Measurements from ENCODE around the gene RNF224.

DNA sequence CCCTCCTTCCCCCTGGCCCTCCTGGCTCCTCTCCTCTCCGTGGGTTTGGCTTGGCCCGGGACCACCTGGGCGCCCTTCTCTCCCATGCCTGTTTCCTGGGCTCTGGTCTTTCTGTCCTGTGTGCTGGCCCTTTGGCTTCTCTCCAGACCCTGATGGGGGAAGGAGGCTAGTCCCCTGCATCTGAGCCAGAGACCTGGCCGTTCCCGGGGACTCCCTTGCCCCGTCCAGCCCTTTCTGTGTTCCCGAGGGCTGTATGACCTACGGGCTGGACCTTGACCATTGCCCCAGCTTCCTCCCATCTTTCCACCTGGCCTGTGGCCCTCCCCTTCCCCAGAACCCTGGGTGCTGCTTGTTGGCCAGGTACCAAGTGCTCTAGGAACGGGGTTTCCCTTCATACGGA, 36.2 kb downstream of the RNF224 start:
- TF ChIP-seq, protein P1, sequence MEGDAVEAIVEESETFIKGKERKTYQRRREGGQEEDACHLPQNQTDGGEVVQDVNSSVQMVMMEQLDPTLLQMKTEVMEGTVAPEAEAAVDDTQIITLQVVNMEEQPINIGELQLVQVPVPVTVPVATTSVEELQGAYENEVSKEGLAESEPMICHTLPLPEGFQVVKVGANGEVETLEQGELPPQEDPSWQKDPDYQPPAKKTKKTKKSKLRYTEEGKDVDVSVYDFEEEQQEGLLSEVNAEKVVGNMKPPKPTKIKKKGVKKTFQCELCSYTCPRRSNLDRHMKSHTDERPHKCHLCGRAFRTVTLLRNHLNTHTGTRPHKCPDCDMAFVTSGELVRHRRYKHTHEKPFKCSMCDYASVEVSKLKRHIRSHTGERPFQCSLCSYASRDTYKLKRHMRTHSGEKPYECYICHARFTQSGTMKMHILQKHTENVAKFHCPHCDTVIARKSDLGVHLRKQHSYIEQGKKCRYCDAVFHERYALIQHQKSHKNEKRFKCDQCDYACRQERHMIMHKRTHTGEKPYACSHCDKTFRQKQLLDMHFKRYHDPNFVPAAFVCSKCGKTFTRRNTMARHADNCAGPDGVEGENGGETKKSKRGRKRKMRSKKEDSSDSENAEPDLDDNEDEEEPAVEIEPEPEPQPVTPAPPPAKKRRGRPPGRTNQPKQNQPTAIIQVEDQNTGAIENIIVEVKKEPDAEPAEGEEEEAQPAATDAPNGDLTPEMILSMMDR (IDR thresholded peaks at IDR 0.05; ENCODE audit: borderline replicate concordance, extremely low read depth, low read length, poor library complexity, severe bottlenecking) = no peak
- TF ChIP-seq EZH2 (IDR thresholded peaks at IDR 0.05; ENCODE audit: borderline replicate concordance, low read depth, low read length, severe bottlenecking) = no peak

Measured in DND-41 (cell line).